IPS-20b (cell line): ENCODE measurements around the gene C2CD3.
"Not testable (repeated sequence)": the region's sequence is repeated elsewhere in the genome, so short reads cannot be mapped to it uniquely, and the experiment has no call there.

Experiments
- H3K27ac ChIP-seq: one replicate; pipeline ENCODE4 v1.5.1; 2013; ENCODE audit warnings: low read length
- H3K27me3 ChIP-seq: 2 replicates; pipeline ENCODE4 v1.6.1; 2013; ENCODE audit warnings: mild to moderate bottlenecking, low read length, inconsistent platforms; ENCODE audit not compliant: insufficient read depth
- H3K36me3 ChIP-seq: 2 replicates; pipeline ENCODE4 v1.6.1; 2013; ENCODE audit warnings: low read depth, mild to moderate bottlenecking, inconsistent platforms, low read length, moderate library complexity; ENCODE audit not compliant: insufficient read depth
- H3K4me1 ChIP-seq: 2 replicates; pipeline ENCODE4 v1.6.1; 2013; ENCODE audit warnings: mild to moderate bottlenecking, control low read depth, inconsistent platforms, low read length, moderate library complexity; ENCODE audit not compliant: insufficient read depth
- H3K4me3 ChIP-seq: 2 replicates; pipeline ENCODE4 v1.5.1; 2013; ENCODE audit warnings: mild to moderate bottlenecking, low read length, inconsistent platforms
- H3K9ac ChIP-seq: 2 replicates; pipeline ENCODE4 v1.6.1; 2013; ENCODE audit warnings: low read depth, mild to moderate bottlenecking, inconsistent platforms, low read length, moderate library complexity
- H3K9me3 ChIP-seq: 2 replicates; pipeline ENCODE4 v1.6.1; 2013; ENCODE audit warnings: mild to moderate bottlenecking, low read depth, low read length, inconsistent platforms; ENCODE audit not compliant: insufficient read depth

The C2CD3 gene

DNA sequence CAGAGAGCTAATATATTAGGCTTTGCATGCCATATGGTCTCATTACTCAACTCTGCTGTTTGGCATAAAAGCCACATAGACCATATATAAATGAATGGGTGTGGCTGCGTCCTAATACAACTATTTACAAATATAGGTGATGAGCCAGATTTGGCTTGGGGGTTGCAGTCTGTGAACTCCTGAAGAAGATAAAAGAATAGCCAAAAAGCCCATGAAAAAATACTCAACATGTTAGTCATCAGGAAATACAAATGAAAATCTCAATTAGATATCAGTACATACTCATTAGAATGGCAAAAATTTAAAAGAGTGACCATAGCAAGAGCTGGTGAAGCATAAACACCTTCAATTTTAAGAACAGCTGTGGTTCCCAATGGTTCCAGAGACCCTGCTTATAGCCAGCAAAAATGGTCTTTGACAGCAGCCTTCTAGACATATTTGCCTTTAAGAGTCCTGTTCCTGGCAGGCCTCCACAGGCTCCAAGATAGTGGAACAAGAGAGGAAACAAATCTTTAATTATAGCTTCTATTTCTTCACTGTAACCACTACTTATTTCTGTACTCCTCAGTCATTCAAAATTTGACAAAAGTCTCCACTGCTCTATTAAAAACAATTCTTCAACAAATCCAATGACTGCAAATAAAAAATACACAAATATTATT is 16.1 kb downstream of the C2CD3 start:
- H3K27me3 ChIP-seq = no peaks in the 10 kb centered on the region
- H3K36me3 ChIP-seq = no peaks in the 10 kb centered on the region
- no peak overlapping the region for H3K27ac ChIP-seq
- H3K4me1 ChIP-seq = no peaks in the 10 kb centered on the region
- H3K4me3 ChIP-seq = no peak overlapping the region
- no peaks in the 10 kb centered on the region for H3K9me3 ChIP-seq
- H3K9ac ChIP-seq = no peak overlapping the region

DNA sequence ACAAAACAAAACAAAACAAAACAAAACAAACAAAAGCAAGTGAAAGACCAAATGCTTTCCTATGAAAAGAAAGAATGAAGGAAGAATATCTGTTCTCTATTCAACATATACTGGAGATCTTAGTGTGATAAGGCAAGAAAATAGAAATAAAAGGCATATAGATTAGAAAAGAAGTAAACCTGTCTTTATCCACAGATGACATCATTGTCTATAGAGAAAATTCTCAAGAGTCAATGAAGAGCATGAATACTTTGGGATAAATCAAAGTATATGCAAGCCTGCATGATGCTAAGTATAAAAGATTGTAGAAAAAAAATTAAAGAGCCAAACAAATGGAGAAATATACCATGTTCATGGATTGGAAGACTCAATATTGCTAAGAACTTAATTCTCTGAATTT is 17.6 kb downstream of the C2CD3 start:
- no peaks in the 10 kb centered on the region for H3K4me1 ChIP-seq
- no peaks in the 10 kb centered on the region for H3K36me3 ChIP-seq
- no peaks in the 10 kb centered on the region for H3K27me3 ChIP-seq
- H3K27ac ChIP-seq = no peak overlapping the region
- no peaks in the 10 kb centered on the region for H3K9me3 ChIP-seq
- no peak overlapping the region for H3K9ac ChIP-seq
- no peak overlapping the region for H3K4me3 ChIP-seq

DNA sequence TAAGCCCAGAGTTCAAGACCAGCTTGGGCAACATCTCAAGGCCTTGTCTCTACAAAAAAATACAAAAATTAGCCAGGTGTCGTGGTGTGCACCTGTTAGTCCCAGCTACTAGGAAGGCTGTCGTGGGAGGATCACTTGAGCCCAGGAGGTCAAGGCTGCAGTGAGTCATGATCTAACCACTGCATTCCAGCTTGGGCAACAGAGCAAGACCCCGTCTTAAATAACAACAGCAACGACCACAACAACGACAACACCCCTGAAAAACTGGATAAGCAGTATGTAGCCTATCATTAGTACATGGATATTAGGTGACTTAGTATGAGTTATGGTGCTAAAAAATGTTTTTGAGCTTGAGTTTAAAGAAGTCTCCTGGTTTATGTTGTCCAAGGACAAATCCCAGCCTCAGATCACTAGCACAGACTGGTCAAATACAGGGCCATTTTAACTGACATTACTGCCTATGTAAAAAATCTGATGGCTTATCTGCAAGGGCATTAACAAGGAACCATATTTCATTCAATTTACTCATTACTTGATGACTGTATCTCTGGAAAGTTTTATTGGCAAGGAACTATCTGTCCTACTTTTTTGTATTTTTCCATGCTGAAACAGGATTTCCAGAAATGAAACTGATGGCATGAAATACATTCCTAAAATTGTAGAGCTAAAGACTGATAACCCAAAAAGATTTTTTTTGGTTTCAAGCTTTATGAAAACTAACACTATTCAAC is 23.4 kb downstream of the C2CD3 start:
- Histone ChIP-seq H3K36me3 (no peaks in the 10 kb centered on the region), H3K4me1 (no peaks in the 10 kb centered on the region), H3K9ac (no peak overlapping the region), H3K4me3 (no peak overlapping the region), H3K27me3 (no peaks in the 10 kb centered on the region), H3K27ac (no peak overlapping the region), H3K9me3 (no peaks in the 10 kb centered on the region)

DNA sequence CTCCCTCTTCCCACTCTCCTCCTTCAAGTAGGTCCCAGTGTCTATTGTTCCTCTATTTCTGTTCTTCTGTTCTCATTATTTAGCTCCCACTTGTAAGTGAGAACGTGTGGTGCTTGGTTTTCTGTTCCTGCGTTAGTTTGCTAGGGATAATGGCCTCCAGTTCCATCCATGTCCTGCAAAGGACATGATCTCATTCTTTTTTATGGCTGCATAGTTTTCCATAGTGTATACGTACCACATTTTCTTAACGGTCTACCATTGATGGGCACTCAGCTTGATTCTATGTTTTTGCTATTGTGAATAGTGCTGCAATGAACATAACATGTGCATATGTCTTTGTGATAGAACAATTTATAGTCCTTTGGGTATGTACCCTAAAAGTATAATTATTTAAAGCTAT is 26.2 kb downstream of the C2CD3 start:
- Histone ChIP-seq H3K27ac (no peak overlapping the region), H3K36me3 (peaks cover under 1% of the 10 kb centered on the region; the same call in 1 of the 2 replicates), H3K4me3 (no peak overlapping the region), H3K4me1 (peaks cover 15% of the 10 kb centered on the region), H3K9ac (no peak overlapping the region), H3K27me3 (no peaks in the 10 kb centered on the region), H3K9me3 (no peaks in the 10 kb centered on the region)

DNA sequence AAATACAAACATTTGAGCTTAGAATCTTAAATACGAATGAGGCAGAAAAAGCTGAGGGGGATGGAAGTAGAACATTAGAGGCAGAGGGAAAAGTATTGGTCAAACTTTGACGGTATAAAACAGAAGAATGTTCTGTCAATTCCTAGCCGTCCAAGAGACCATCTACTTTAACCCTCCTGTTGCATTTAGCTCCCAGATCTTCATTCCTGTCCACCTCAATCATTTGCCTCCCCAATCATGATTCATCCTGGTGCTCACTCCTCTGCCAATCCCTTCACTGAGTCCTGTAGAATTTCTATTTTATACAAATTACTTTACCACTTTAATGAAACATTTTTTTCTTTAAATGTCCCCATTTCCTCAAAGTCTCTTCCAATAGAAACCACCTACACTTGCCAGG is 28.2 kb downstream of the C2CD3 start:
- H3K9me3 ChIP-seq = no peaks in the 10 kb centered on the region
- H3K4me3 ChIP-seq = no peak overlapping the region
- peaks cover 18% of the 10 kb centered on the region; the same call in 1 of the 2 replicates for H3K36me3 ChIP-seq
- peaks cover 15% of the 10 kb centered on the region for H3K4me1 ChIP-seq
- H3K27ac ChIP-seq = no peak overlapping the region
- H3K9ac ChIP-seq = no peak overlapping the region
- no peaks in the 10 kb centered on the region for H3K27me3 ChIP-seq

DNA sequence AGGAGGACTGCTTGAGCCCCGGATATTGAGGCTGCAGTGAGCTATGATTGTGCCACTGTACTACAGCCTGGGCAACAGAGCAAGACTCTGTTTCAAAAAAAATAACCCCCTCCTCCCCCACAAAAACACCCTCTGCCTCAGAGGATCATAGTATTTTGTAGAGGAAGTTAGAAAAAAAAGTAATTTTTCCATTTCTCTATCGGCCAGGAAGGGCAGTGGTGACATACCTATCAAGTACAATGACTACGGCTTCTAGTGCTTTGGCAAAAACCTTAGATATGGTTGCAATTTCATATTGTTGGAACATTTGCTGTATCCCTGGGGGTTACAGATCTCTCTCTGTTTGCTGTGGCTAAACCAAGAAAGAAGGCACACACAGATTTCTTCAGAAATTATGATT is 28.9 kb downstream of the C2CD3 start:
- Histone ChIP-seq H3K4me1 (peaks cover 15% of the 10 kb centered on the region), H3K36me3 (peaks cover 21% of the 10 kb centered on the region; the same call in 1 of the 2 replicates), H3K9me3 (no peaks in the 10 kb centered on the region), H3K27me3 (no peaks in the 10 kb centered on the region), H3K27ac (no peak overlapping the region), H3K4me3 (no peak overlapping the region), H3K9ac (no peak overlapping the region)

DNA sequence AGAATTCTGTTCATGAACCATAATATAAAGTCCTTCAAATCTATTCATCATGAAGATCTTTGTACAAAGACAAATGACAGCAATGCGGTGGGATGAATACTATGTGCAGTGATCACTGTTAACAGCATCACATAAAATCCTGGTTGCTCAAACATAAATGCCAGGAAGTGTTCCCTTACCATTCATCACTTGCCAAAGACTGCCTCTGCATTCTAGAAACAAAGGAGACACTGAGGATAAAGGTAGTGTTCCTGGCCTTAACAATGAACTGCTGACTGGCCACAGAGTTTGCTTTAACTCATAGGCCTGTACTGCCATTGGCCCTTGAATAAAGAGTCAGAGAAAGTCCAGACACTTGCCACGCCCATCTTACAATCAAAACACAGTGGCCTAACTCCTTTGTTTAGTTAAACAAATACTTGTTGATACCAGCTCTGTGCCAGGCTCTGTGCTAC is 29.5 kb downstream of the C2CD3 start:
- Histone ChIP-seq H3K27me3 (no peaks in the 10 kb centered on the region), H3K4me3 (no peak overlapping the region), H3K36me3 (peaks cover 24% of the 10 kb centered on the region), H3K27ac (no peak overlapping the region), H3K9me3 (no peaks in the 10 kb centered on the region), H3K4me1 (peaks cover 15% of the 10 kb centered on the region), H3K9ac (no peak overlapping the region)

DNA sequence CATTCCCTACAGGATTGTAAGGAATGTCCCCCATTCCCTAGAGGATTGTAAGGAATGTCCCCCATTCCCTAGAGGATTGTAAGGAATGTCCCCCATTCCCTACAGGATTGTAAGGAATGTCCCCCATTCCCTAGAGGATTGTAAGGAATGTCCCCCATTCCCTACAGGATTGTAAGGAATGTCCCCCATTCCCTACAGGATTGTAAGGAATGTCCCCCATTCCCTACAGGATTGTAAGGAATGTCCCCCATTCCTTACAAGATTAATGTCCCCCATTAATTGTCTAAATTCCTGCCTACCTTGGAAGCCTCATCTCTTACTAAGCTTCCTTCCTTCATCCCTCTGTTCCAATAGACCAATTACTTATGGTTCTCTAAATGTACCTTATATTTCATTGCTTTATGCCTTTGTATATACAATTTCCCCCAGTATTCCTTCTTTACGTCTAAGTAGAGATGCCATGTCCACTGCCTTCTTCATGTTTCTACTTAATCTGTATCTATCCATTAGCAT is 30.8 kb downstream of the C2CD3 start:
- not testable (repeated sequence) for H3K9ac ChIP-seq, H3K4me3 ChIP-seq, H3K27ac ChIP-seq, H3K9me3 ChIP-seq, H3K27me3 ChIP-seq
- H3K36me3 ChIP-seq = peaks cover 35% of the 10 kb centered on the region
- H3K4me1 ChIP-seq = peaks cover 15% of the 10 kb centered on the region

DNA sequence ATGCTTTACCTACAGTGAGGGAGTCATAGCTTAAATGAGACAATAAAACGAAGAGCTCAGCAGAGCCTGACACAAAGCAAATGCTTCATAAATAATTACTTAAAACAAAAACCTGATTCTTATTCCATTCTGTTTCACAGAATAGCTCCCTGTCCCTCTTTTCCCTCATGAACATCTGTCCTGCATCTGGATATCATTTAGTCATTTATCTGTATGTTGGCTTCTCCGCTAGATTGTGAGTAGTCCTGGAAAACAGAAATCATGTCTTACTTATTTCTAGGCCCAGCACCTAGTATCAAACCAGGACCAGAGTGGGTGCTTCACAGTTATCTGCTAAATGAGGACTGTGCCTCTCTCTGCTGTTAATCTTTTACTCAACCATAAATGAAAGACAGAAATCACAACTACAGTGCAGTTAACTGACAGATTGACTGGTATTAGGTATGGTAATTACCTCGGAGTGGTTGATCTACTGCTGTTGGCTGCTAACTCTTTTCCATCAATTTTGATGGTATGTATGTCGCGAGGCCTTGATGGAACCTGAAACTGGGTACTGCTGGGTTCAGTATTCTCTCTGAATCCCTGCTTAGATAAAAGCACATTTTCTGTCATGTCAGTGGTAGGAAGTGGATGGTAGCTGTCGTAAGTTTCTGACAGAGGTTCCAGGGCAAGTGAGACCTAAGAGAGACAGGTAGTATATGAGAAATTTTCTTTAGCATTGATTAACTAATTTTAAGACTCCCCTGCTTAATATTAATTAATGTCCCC is 31.5 kb downstream of the C2CD3 start:
- Histone ChIP-seq H3K27me3 (no peaks in the 10 kb centered on the region), H3K4me3 (no peak overlapping the region), H3K36me3 (peaks cover 39% of the 10 kb centered on the region), H3K4me1 (peaks cover 15% of the 10 kb centered on the region), H3K27ac (no peak overlapping the region), H3K9ac (no peak overlapping the region), H3K9me3 (no peaks in the 10 kb centered on the region)

DNA sequence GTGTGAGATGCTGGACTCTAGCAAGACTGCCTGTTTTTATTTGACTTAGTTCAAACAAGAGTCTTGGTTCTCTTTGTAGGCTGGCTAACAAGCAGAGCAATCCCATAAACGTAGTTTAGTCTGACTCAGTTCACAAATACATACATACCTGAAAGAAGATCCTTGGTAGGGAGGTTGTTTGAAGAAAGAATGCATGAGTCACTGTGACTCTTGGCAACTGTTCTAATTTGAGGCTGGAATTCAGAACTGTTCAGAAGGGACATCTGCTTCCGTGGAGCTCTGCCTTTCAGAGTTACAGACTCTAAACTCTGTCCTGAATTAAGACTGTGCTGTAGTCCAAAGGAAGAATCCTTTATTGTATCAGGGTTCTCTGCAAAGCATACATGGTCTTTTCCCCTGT is 32.2 kb downstream of the C2CD3 start:
- peaks cover 46% of the 10 kb centered on the region for H3K36me3 ChIP-seq
- no peak overlapping the region for H3K27ac ChIP-seq
- no peaks in the 10 kb centered on the region for H3K27me3 ChIP-seq
- H3K4me1 ChIP-seq = peaks cover 15% of the 10 kb centered on the region
- no peak overlapping the region for H3K4me3 ChIP-seq
- H3K9me3 ChIP-seq = no peaks in the 10 kb centered on the region
- H3K9ac ChIP-seq = no peak overlapping the region

DNA sequence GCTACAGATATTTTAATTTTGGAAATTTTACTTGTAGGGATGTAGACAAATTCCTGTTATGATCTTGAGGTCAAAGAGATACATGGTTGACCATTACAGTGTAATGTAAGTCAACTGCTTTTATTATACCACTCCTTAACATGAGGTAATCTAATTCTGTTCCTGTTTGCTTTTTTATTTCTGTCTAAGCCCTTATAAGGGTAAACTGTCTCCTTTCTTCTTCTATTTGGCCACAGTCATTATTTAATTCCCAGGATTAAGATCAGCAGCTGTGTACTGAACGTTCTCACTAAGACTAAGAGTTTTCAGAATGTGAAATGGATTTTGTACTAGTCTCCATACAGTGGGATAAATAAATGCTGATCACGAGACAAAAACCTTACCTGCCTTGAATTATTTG is 32.8 kb downstream of the C2CD3 start:
- Histone ChIP-seq H3K27ac (no peak overlapping the region), H3K9me3 (no peaks in the 10 kb centered on the region), H3K4me3 (no peak overlapping the region), H3K4me1 (peaks cover 15% of the 10 kb centered on the region), H3K36me3 (peaks cover 52% of the 10 kb centered on the region), H3K27me3 (no peaks in the 10 kb centered on the region), H3K9ac (no peak overlapping the region)
